Peyer's patch (tissue), 4 donors: ENCODE results near the gene RAI14.

Experiments
- POLR2A ChIP-seq, 2 donors: fragments of 450-650 bp; IDR thresholded peaks; one replicate each; pipeline ENCODE4 v1.5.1; 2017; ENCODE audit warnings: antibody characterized with exemption in 2 of 2, mild to moderate bottlenecking in 2 of 2, moderate library complexity in 2 of 2
- TF ChIP-seq, protein P1 (sequence below), 6 experiments: fragments of 450-650 bp in 4 of 6; fragments of 200-600 bp in 2 of 6; sonication (generic) in 1 of 6; IDR thresholded peaks; one replicate each; pipeline ENCODE4 v1.5.1; 2017 to 2019; ENCODE audit warnings: antibody characterized with exemption in 6 of 6, mild to moderate bottlenecking in 3 of 6, moderate library complexity in 1 of 6

DNA sequence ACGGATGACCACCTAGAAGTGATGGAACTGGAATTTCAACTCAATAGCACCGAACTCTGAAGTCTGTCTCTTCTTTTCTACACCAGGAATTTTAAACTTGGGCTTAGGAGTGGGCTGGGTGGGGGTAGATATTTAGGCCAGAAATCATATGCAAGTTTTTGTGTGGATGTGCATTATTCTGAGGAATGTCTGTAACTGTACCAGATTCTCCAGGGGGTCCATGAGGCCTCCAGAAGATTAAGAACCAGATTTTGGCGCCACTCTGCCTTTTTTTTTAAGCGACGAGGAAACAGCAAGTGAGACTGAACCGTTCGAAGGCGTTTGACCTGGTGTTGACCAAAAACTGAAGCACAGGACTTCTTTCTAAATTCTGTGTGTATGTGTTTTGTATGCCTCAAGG lies 94.1 kb downstream of the RAI14 start:
- TF ChIP-seq, protein P1, sequence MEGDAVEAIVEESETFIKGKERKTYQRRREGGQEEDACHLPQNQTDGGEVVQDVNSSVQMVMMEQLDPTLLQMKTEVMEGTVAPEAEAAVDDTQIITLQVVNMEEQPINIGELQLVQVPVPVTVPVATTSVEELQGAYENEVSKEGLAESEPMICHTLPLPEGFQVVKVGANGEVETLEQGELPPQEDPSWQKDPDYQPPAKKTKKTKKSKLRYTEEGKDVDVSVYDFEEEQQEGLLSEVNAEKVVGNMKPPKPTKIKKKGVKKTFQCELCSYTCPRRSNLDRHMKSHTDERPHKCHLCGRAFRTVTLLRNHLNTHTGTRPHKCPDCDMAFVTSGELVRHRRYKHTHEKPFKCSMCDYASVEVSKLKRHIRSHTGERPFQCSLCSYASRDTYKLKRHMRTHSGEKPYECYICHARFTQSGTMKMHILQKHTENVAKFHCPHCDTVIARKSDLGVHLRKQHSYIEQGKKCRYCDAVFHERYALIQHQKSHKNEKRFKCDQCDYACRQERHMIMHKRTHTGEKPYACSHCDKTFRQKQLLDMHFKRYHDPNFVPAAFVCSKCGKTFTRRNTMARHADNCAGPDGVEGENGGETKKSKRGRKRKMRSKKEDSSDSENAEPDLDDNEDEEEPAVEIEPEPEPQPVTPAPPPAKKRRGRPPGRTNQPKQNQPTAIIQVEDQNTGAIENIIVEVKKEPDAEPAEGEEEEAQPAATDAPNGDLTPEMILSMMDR (IDR thresholded peaks at IDR 0.05) = no peak
- no peak for TF ChIP-seq POLR2A (IDR thresholded peaks at IDR 0.05)
